K562 (cell line): Measurements from ENCODE around the gene RPS2. TPM values are rescaled to one million over a fixed set of nuclear protein-coding genes. Genes with fewer than 3 reads are reported as not detected.

ENCODE experiments used
- POLR2B ChIP-seq: fragments of 450-650 bp; IDR thresholded peaks from 2 replicates; pipeline ENCODE4 v1.6.1; 2018; ENCODE audit warnings: low read depth; ENCODE audit not compliant: partially characterized antibody
- ZBTB17 ChIP-seq: fragments of 450-650 bp; formaldehyde crosslinking; IDR thresholded peaks from 2 replicates; pipeline ENCODE4 v1.4.0; 2020; ENCODE audit warnings: mild to moderate bottlenecking
- ZFPM2 ChIP-seq: fragments of 250-450 bp; sonication (Bioruptor Pico); IDR thresholded peaks from 2 replicates; pipeline ENCODE4 v1.5.1; 2022; ENCODE audit warnings: mild to moderate bottlenecking
- ZNF274 ChIP-seq: IDR thresholded peaks from 2 replicates; pipeline ENCODE4 v1.6.1; 2011; ENCODE audit warnings: low read depth, mild to moderate bottlenecking, low read length, moderate library complexity, borderline replicate concordance
- ZNF408 ChIP-seq: fragments of 250-450 bp; sonication (Bioruptor Pico); IDR thresholded peaks from 2 replicates; pipeline ENCODE4 v1.4.0; 2020; ENCODE audit warnings: low read depth, mild to moderate bottlenecking, moderate library complexity
- polyA plus RNA-seq, 8 experiments: library from polyadenylated mRNA; depleted of rRNA in 4 of 8; stranded (reverse) in 5 of 8; unstranded in 3 of 8; fragments of >200 nt; fragmentation: Nextera tagmentation in 2 of 8; fragmentation: Illumina TruSeq in 1 of 8; extraction: Ambion mirVana in 2 of 8; extraction: Trizol in 1 of 8; gene quantifications; 2 replicates each; pipeline versions ENCODE4 v1.2.1 to v1.2.3, GENCODE V29; 2011 to 2014; ENCODE audit warnings: inconsistent platforms in 1 of 8, missing spikeins in 1 of 8
- total RNA-seq, 7 experiments: library from RNA; depleted of rRNA in 6 of 7; stranded (reverse); fragments of >200 nt in 6 of 7; fragmentation: Illumina TruSeq in 2 of 7; extraction: Trizol in 2 of 7; gene quantifications; 2 replicates each; pipeline versions ENCODE4 v1.2.1 to v1.2.3, GENCODE V29; 2011 to 2021; ENCODE audit warnings: low replicate concordance in 1 of 7
- TF ChIP-seq, protein P1 (sequence below), 2 experiments: fragments of 200-800 bp in 1 of 2; sonication (Bioruptor generic) in 1 of 2; sonication (generic) in 1 of 2; formaldehyde crosslinking in 1 of 2; IDR thresholded peaks in 1 of 2; conservative IDR thresholded peaks in 1 of 2; 2 replicates each; pipeline versions ENCODE4 v1.5.0 to v1.6.1; 2016 to 2020; ENCODE audit warnings: missing compliant biosample characterization in 1 of 2, missing genetic modification characterization in 1 of 2, missing genetic modification reagents in 1 of 2
- TF ChIP-seq, protein P2 (sequence below): fragments of 250-450 bp; sonication (Bioruptor Pico); IDR thresholded peaks from 2 replicates; pipeline ENCODE4 v1.6.1; 2021; ENCODE audit warnings: mild to moderate bottlenecking
- TF ChIP-seq, protein P3 (sequence below): sonication (generic); formaldehyde crosslinking; IDR thresholded peaks from 2 replicates; pipeline ENCODE4 v1.8.1; 2023; ENCODE audit warnings: mild to moderate bottlenecking, missing genetic modification reagents
- TF ChIP-seq, protein P4 (sequence below): sonication (generic); formaldehyde crosslinking; IDR thresholded peaks from 2 replicates; pipeline ENCODE4 v1.8.1; 2023; ENCODE audit warnings: missing genetic modification reagents, mild to moderate bottlenecking, borderline replicate concordance

The RPS2 gene
- total and polyA plus RNA-seq, 9 of the 15 experiments (the other 6 are each of a cell fraction or from before 2014, with no cell fraction given): 834 to 4,794 (median 3,793) TPM

DNA sequence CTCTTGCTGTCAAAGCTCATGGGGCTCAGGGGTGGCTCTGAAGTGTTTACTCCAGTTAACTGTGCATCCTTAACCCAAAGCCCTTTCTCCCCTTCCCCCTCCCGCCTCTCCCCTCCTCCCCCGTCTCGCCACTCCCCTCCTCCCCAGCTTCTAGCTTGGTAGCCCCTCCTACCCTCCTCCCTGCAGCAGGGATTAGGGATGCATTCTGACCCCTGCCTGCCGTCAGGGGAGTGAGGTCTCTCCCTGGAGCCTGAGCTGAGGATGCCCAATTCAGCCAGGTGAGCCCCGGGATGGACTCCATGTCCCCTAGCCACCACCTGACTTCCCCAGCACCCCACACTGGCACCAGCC lies 48.0 kb downstream of the RPS2 start (continued):
- no peak for TF ChIP-seq ZFPM2 (CRISPR knock-in tag)
- TF ChIP-seq ZBTB17 (CRISPR knock-in tag): no peak
- TF ChIP-seq, protein P1, sequence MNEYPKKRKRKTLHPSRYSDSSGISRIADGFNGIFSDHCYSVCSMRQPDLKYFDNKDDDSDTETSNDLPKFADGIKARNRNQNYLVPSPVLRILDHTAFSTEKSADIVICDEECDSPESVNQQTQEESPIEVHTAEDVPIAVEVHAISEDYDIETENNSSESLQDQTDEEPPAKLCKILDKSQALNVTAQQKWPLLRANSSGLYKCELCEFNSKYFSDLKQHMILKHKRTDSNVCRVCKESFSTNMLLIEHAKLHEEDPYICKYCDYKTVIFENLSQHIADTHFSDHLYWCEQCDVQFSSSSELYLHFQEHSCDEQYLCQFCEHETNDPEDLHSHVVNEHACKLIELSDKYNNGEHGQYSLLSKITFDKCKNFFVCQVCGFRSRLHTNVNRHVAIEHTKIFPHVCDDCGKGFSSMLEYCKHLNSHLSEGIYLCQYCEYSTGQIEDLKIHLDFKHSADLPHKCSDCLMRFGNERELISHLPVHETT (CRISPR knock-in tag; conservative IDR thresholded peaks at IDR 0.05 in 1 of 2, IDR thresholded peaks at IDR 0.05 in 1 of 2): no peak
- TF ChIP-seq, protein P2, sequence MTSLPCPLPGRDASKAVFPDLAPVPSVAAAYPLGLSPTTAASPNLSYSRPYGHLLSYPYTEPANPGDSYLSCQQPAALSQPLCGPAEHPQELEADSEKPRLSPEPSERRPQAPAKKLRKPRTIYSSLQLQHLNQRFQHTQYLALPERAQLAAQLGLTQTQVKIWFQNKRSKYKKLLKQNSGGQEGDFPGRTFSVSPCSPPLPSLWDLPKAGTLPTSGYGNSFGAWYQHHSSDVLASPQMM (CRISPR knock-in tag): no peak
- TF ChIP-seq ZNF408: no peak
- TF ChIP-seq, protein P3, sequence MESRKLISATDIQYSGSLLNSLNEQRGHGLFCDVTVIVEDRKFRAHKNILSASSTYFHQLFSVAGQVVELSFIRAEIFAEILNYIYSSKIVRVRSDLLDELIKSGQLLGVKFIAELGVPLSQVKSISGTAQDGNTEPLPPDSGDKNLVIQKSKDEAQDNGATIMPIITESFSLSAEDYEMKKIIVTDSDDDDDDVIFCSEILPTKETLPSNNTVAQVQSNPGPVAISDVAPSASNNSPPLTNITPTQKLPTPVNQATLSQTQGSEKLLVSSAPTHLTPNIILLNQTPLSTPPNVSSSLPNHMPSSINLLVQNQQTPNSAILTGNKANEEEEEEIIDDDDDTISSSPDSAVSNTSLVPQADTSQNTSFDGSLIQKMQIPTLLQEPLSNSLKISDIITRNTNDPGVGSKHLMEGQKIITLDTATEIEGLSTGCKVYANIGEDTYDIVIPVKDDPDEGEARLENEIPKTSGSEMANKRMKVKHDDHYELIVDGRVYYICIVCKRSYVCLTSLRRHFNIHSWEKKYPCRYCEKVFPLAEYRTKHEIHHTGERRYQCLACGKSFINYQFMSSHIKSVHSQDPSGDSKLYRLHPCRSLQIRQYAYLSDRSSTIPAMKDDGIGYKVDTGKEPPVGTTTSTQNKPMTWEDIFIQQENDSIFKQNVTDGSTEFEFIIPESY (CRISPR knock-in tag): no peak
- no peak for TF ChIP-seq POLR2B
- TF ChIP-seq, protein P4, sequence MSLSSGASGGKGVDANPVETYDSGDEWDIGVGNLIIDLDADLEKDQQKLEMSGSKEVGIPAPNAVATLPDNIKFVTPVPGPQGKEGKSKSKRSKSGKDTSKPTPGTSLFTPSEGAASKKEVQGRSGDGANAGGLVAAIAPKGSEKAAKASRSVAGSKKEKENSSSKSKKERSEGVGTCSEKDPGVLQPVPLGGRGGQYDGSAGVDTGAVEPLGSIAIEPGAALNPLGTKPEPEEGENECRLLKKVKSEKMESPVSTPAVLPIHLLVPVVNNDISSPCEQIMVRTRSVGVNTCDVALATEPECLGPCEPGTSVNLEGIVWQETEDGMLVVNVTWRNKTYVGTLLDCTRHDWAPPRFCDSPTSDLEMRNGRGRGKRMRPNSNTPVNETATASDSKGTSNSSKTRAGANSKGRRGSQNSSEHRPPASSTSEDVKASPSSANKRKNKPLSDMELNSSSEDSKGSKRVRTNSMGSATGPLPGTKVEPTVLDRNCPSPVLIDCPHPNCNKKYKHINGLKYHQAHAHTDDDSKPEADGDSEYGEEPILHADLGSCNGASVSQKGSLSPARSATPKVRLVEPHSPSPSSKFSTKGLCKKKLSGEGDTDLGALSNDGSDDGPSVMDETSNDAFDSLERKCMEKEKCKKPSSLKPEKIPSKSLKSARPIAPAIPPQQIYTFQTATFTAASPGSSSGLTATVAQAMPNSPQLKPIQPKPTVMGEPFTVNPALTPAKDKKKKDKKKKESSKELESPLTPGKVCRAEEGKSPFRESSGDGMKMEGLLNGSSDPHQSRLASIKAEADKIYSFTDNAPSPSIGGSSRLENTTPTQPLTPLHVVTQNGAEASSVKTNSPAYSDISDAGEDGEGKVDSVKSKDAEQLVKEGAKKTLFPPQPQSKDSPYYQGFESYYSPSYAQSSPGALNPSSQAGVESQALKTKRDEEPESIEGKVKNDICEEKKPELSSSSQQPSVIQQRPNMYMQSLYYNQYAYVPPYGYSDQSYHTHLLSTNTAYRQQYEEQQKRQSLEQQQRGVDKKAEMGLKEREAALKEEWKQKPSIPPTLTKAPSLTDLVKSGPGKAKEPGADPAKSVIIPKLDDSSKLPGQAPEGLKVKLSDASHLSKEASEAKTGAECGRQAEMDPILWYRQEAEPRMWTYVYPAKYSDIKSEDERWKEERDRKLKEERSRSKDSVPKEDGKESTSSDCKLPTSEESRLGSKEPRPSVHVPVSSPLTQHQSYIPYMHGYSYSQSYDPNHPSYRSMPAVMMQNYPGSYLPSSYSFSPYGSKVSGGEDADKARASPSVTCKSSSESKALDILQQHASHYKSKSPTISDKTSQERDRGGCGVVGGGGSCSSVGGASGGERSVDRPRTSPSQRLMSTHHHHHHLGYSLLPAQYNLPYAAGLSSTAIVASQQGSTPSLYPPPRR (CRISPR knock-in tag): no peak
- TF ChIP-seq ZNF274: no peak
